22Rv1 (cell line): ENCODE measurements around the gene LRBA.

ENCODE experiments used
- CTCF ChIP-seq: fragments of 450-650 bp; IDR thresholded peaks from 2 replicates; pipeline ENCODE4 v1.5.1; 2017; ENCODE audit warnings: mild to moderate bottlenecking
- ZFX ChIP-seq: fragments of 450-650 bp; IDR thresholded peaks from 2 replicates; pipeline ENCODE4 v1.6.1; 2017; ENCODE audit warnings: antibody characterized with exemption, borderline replicate concordance

GRCh38 chr4:150588316-150588715 lies 426.8 kb downstream of the LRBA start:
- no peak for TF ChIP-seq CTCF
- no peak for TF ChIP-seq ZFX
